ENCODE measurements around the gene NANOS1. TPM values are rescaled to one million over a fixed set of nuclear protein-coding genes. Genes with fewer than 3 reads are reported as not detected.

NANOS1 gene
- total and polyA plus RNA-seq, 2 donors (not counting 1 experiment from before 2014, with no cell fraction given) = 1.1 to 1.2 TPM

GRCh38 chr10:118992496-118992895 lies 37.0 kb upstream of the NANOS1 start:
- no peak overlapping the region for H3K27ac ChIP-seq (ENCODE audit: insufficient read depth, low read length)
- no peaks in the 10 kb centered on the region for H4K20me1 ChIP-seq (ENCODE audit: control insufficient read depth, extremely low read depth, insufficient read depth, low read length)
- H3K4me1 ChIP-seq (ENCODE audit: control insufficient read depth, extremely low read depth, insufficient read depth, low read length) = no peaks in the 10 kb centered on the region
- no peak overlapping the region for H3K9ac ChIP-seq (ENCODE audit: insufficient read depth, low read length)
- H2AFZ ChIP-seq (ENCODE audit: low read length) = no peak overlapping the region
- no peak overlapping the region for H3K4me3 ChIP-seq (replicated peaks in 1 of 4; ENCODE audit: control extremely low read depth in 1 of 4, insufficient read depth in 1 of 4, low read depth in 3 of 4, low read length in 4 of 4)
- peaks cover 7% of the 10 kb centered on the region for H3K27me3 ChIP-seq (ENCODE audit: control insufficient read depth, insufficient read depth, low read length)
- no peaks in the 10 kb centered on the region for H3K9me3 ChIP-seq (ENCODE audit: control insufficient read depth, insufficient read depth, low read depth, low read length)
- H3K79me2 ChIP-seq (ENCODE audit: control insufficient read depth, insufficient read depth, low read length) = no peaks in the 10 kb centered on the region
- H3K36me3 ChIP-seq (ENCODE audit: control insufficient read depth, insufficient read depth, low read length) = no peaks in the 10 kb centered on the region
- no peak for DNase-seq (ENCODE audit: low read depth in 2 of 2)
- TF ChIP-seq, protein P1, sequence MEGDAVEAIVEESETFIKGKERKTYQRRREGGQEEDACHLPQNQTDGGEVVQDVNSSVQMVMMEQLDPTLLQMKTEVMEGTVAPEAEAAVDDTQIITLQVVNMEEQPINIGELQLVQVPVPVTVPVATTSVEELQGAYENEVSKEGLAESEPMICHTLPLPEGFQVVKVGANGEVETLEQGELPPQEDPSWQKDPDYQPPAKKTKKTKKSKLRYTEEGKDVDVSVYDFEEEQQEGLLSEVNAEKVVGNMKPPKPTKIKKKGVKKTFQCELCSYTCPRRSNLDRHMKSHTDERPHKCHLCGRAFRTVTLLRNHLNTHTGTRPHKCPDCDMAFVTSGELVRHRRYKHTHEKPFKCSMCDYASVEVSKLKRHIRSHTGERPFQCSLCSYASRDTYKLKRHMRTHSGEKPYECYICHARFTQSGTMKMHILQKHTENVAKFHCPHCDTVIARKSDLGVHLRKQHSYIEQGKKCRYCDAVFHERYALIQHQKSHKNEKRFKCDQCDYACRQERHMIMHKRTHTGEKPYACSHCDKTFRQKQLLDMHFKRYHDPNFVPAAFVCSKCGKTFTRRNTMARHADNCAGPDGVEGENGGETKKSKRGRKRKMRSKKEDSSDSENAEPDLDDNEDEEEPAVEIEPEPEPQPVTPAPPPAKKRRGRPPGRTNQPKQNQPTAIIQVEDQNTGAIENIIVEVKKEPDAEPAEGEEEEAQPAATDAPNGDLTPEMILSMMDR (conservative IDR thresholded peaks at IDR 0.05 in 1 of 2, IDR thresholded peaks at IDR 0.05 in 1 of 2; ENCODE audit: low read depth in 1 of 2, low read length in 2 of 2) = no peak
- no peak for TF ChIP-seq EZH2 (IDR thresholded peaks at IDR 0.05; ENCODE audit: low read length, missing control alignments)
- no peak overlapping the region for H3K4me2 ChIP-seq (ENCODE audit: extremely low read depth, insufficient read depth, low read length)

DNA sequence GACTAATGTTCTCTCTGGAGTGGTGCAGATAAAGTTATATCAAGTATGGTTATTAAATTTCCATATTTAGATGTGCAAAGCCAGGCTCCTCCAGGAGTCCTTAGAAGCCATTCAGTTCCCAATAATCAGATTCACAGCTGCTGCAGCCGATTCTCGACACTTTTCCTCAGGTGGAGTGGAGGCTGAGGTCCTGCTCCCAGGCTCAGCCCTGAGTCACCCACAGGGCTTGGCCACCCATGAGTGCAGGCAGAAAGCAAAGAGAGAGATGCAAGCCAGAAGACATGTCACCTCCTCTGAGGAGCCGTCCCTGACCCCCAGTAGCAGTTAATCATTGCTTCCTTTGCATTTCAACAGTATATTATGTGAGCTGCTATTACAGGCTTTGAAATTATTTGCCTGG lies 36.3 kb upstream of the NANOS1 start:
- H3K9ac ChIP-seq (ENCODE audit: insufficient read depth, low read length) = no peak overlapping the region
- H4K20me1 ChIP-seq (ENCODE audit: control insufficient read depth, extremely low read depth, insufficient read depth, low read length) = no peaks in the 10 kb centered on the region
- peaks cover 7% of the 10 kb centered on the region for H3K27me3 ChIP-seq (ENCODE audit: control insufficient read depth, insufficient read depth, low read length)
- H2AFZ ChIP-seq (ENCODE audit: low read length) = no peak overlapping the region
- no peak overlapping the region for H3K4me2 ChIP-seq (ENCODE audit: extremely low read depth, insufficient read depth, low read length)
- H3K4me1 ChIP-seq (ENCODE audit: control insufficient read depth, extremely low read depth, insufficient read depth, low read length) = no peaks in the 10 kb centered on the region
- no peak overlapping the region for H3K27ac ChIP-seq (ENCODE audit: insufficient read depth, low read length)
- H3K79me2 ChIP-seq (ENCODE audit: control insufficient read depth, insufficient read depth, low read length) = no peaks in the 10 kb centered on the region
- no peak for DNase-seq (ENCODE audit: low read depth in 2 of 2)
- no peak for TF ChIP-seq EZH2 (IDR thresholded peaks at IDR 0.05; ENCODE audit: low read length, missing control alignments)
- TF ChIP-seq, protein P1 (conservative IDR thresholded peaks at IDR 0.05 in 1 of 2, IDR thresholded peaks at IDR 0.05 in 1 of 2; ENCODE audit: low read depth in 1 of 2, low read length in 2 of 2) = no peak
- H3K4me3 ChIP-seq (replicated peaks in 1 of 4; ENCODE audit: control extremely low read depth in 1 of 4, insufficient read depth in 1 of 4, low read depth in 3 of 4, low read length in 4 of 4) = no peak overlapping the region
- H3K9me3 ChIP-seq (ENCODE audit: control insufficient read depth, insufficient read depth, low read depth, low read length) = no peaks in the 10 kb centered on the region
- H3K36me3 ChIP-seq (ENCODE audit: control insufficient read depth, insufficient read depth, low read length) = no peaks in the 10 kb centered on the region

GRCh38 chr10:118994321-118994720 lies 35.2 kb upstream of the NANOS1 start:
- Histone ChIP-seq H3K4me2 (ENCODE audit: extremely low read depth, insufficient read depth, low read length) (no peak overlapping the region), H3K4me1 (ENCODE audit: control insufficient read depth, extremely low read depth, insufficient read depth, low read length) (no peaks in the 10 kb centered on the region), H3K79me2 (ENCODE audit: control insufficient read depth, insufficient read depth, low read length) (no peaks in the 10 kb centered on the region), H3K27ac (ENCODE audit: insufficient read depth, low read length) (no peak overlapping the region), H3K9ac (ENCODE audit: insufficient read depth, low read length) (no peak overlapping the region), H3K27me3 (ENCODE audit: control insufficient read depth, insufficient read depth, low read length) (peaks cover 8% of the 10 kb centered on the region), H3K4me3 (replicated peaks in 1 of 4; ENCODE audit: control extremely low read depth in 1 of 4, insufficient read depth in 1 of 4, low read depth in 3 of 4, low read length in 4 of 4) (no peak overlapping the region), H3K9me3 (ENCODE audit: control insufficient read depth, insufficient read depth, low read depth, low read length) (no peaks in the 10 kb centered on the region), H2AFZ (ENCODE audit: low read length) (no peak overlapping the region), H4K20me1 (ENCODE audit: control insufficient read depth, extremely low read depth, insufficient read depth, low read length) (no peaks in the 10 kb centered on the region), H3K36me3 (ENCODE audit: control insufficient read depth, insufficient read depth, low read length) (no peaks in the 10 kb centered on the region)
- no peak for DNase-seq (ENCODE audit: low read depth in 2 of 2)
- no peak for TF ChIP-seq EZH2 (IDR thresholded peaks at IDR 0.05; ENCODE audit: low read length, missing control alignments)
- TF ChIP-seq, protein P1 (conservative IDR thresholded peaks at IDR 0.05 in 1 of 2, IDR thresholded peaks at IDR 0.05 in 1 of 2; ENCODE audit: low read depth in 1 of 2, low read length in 2 of 2) = no peak
